ENCODE results near the gene NUPR1. TPM values are rescaled to one million over a fixed set of nuclear protein-coding genes. Genes with fewer than 3 reads are reported as not detected.

NUPR1 gene
- total and polyA plus RNA-seq, 2 of the 13 experiments (the other 11 are each of a cell fraction or from before 2014, with no cell fraction given), result 18.0 to 25.6 TPM

GRCh38 chr16:28528463-28528867 lies 10.3 kb downstream of the NUPR1 start (continued):
- 0 out of 2 replicates have a peak, but pooled peaks have one; percentile 51 for TF ChIP-seq NFATC3 (CRISPR knock-in tag; IDR thresholded peaks at IDR 0.05)
- TF ChIP-seq RELA (CRISPR knock-in tag; IDR thresholded peaks at IDR 0.05), result no peak
- no peak for TF ChIP-seq RFX3 (CRISPR knock-in tag; IDR thresholded peaks at IDR 0.05)
- no peak for TF ChIP-seq ZBTB8A (CRISPR knock-in tag; IDR thresholded peaks at IDR 0.05; ENCODE audit: borderline replicate concordance, low read depth)
- TF ChIP-seq EZH2 (conservative IDR thresholded peaks at IDR 0.05; ENCODE audit: low read depth, low read length), result no peak
- peak; percentile 57; the same call in 1 of the 2 replicates for TF ChIP-seq RXRA (CRISPR knock-in tag; IDR thresholded peaks at IDR 0.05)
- no peak for TF ChIP-seq AKNA (CRISPR knock-in tag; IDR thresholded peaks at IDR 0.05; ENCODE audit: borderline replicate concordance)
- no peak; the same call in 1 of the 2 replicates for TF ChIP-seq GFI1 (CRISPR knock-in tag; IDR thresholded peaks at IDR 0.05; ENCODE audit: borderline replicate concordance)
- TF ChIP-seq ZNF143 (CRISPR knock-in tag; IDR thresholded peaks at IDR 0.05), result no peak
- TF ChIP-seq KDM5B (CRISPR knock-in tag; IDR thresholded peaks at IDR 0.05; ENCODE audit: borderline replicate concordance), result no peak
- TF ChIP-seq HDAC1 (CRISPR knock-in tag; IDR thresholded peaks at IDR 0.05), result peak; percentile 52
- TF ChIP-seq HMGA1 (CRISPR knock-in tag; conservative IDR thresholded peaks at IDR 0.05), result no peak
- TF ChIP-seq, protein P1, sequence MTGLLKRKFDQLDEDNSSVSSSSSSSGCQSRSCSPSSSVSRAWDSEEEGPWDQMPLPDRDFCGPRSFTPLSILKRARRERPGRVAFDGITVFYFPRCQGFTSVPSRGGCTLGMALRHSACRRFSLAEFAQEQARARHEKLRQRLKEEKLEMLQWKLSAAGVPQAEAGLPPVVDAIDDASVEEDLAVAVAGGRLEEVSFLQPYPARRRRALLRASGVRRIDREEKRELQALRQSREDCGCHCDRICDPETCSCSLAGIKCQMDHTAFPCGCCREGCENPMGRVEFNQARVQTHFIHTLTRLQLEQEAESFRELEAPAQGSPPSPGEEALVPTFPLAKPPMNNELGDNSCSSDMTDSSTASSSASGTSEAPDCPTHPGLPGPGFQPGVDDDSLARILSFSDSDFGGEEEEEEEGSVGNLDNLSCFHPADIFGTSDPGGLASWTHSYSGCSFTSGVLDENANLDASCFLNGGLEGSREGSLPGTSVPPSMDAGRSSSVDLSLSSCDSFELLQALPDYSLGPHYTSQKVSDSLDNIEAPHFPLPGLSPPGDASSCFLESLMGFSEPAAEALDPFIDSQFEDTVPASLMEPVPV (CRISPR knock-in tag; IDR thresholded peaks at IDR 0.05), result 0 out of 2 replicates have a peak, but pooled peaks have one; percentile 32
- TF ChIP-seq, protein P2, sequence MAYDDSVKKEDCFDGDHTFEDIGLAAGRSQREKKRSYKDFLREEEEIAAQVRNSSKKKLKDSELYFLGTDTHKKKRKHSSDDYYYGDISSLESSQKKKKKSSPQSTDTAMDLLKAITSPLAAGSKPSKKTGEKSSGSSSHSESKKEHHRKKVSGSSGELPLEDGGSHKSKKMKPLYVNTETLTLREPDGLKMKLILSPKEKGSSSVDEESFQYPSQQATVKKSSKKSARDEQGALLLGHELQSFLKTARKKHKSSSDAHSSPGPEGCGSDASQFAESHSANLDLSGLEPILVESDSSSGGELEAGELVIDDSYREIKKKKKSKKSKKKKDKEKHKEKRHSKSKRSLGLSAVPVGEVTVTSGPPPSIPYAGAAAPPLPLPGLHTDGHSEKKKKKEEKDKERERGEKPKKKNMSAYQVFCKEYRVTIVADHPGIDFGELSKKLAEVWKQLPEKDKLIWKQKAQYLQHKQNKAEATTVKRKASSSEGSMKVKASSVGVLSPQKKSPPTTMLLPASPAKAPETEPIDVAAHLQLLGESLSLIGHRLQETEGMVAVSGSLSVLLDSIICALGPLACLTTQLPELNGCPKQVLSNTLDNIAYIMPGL (CRISPR knock-in tag; IDR thresholded peaks at IDR 0.05; ENCODE audit: borderline replicate concordance in 1 of 2, low read depth in 1 of 2), result no peak
- no peak for TF ChIP-seq KLF15 (CRISPR knock-in tag; IDR thresholded peaks at IDR 0.05; ENCODE audit: borderline replicate concordance)
- TF ChIP-seq THAP9 (CRISPR knock-in tag; IDR thresholded peaks at IDR 0.05; ENCODE audit: borderline replicate concordance), result no peak
- TF ChIP-seq MNT (IDR thresholded peaks at IDR 0.05), result no peak
